GM23338 (cell line): ENCODE measurements around the gene AKAP7. TPM values are rescaled to one million over a fixed set of nuclear protein-coding genes. Genes with fewer than 3 reads are reported as not detected.

ENCODE experiments used
- ATAC-seq: fragments of 200-7000 bp; cut with Tn5 transposase; 3 replicates; pipeline ENCODE4 v1.9.1; 2020
- DNase-seq: peaks from one replicate; pipeline ENCODE4 v3.0.0-alpha.2; 2015; ENCODE audit warnings: low spot score
- H2AFZ ChIP-seq: fragments of 200-600 bp; sonication (generic); 2 replicates; pipeline ENCODE4 v1.8.0; 2016; ENCODE audit warnings: antibody characterized with exemption, mild to moderate bottlenecking, moderate library complexity
- H3F3A ChIP-seq: fragments of 200-600 bp; sonication (generic); replicated peaks from 2 replicates; pipeline ENCODE4 v1.8.0; 2017; ENCODE audit warnings: antibody characterized with exemption, mixed run types, low read depth
- H3K27ac ChIP-seq: fragments of 200-600 bp; sonication (generic); 2 replicates; pipeline ENCODE4 v1.6.1; 2016; ENCODE audit warnings: low read depth
- H3K27me3 ChIP-seq: fragments of 200-600 bp; sonication (generic); 2 replicates; pipeline ENCODE4 v1.8.0; 2016; ENCODE audit warnings: mild to moderate bottlenecking, mixed run types, moderate library complexity; ENCODE audit not compliant: insufficient read depth
- H3K36me3 ChIP-seq: fragments of 200-600 bp; sonication (generic); 2 replicates; pipeline ENCODE4 v1.8.0; 2016; ENCODE audit warnings: mild to moderate bottlenecking; ENCODE audit not compliant: insufficient read depth
- H3K4me1 ChIP-seq: fragments of 200-600 bp; sonication (generic); 2 replicates; pipeline ENCODE4 v1.8.0; 2016; ENCODE audit warnings: mild to moderate bottlenecking, moderate library complexity; ENCODE audit not compliant: insufficient read depth
- H3K4me2 ChIP-seq: fragments of 200-600 bp; sonication (generic); 2 replicates; pipeline ENCODE4 v1.7.1; 2017; ENCODE audit warnings: mixed run types
- H3K4me3 ChIP-seq: fragments of 200-600 bp; sonication (generic); 2 replicates; pipeline ENCODE4 v1.6.1; 2016; ENCODE audit warnings: mixed run types
- H3K79me2 ChIP-seq: fragments of 200-600 bp; sonication (generic); replicated peaks from 2 replicates; pipeline ENCODE4 v1.8.0; 2017; ENCODE audit warnings: mild to moderate bottlenecking; ENCODE audit not compliant: insufficient read depth
- H3K9me2 ChIP-seq: fragments of 200-600 bp; sonication (generic); 2 replicates; pipeline ENCODE4 v1.8.0; 2017; ENCODE audit not compliant: insufficient read depth
- H4K20me1 ChIP-seq: fragments of 200-600 bp; sonication (generic); replicated peaks from 2 replicates; pipeline ENCODE4 v1.8.0; 2017; ENCODE audit warnings: mild to moderate bottlenecking; ENCODE audit not compliant: insufficient read depth
- H3K27ac Mint-ChIP-seq: 2 replicates; pipeline ENCODE4 v1.8.0; 2020; ENCODE audit warnings: inconsistent platforms, mild to moderate bottlenecking, moderate library complexity, mixed read lengths
- H3K27me3 Mint-ChIP-seq: 3 replicates; pipeline ENCODE4 v1.8.0; 2022; ENCODE audit warnings: low read depth, mild to moderate bottlenecking, moderate library complexity, mixed read lengths, inconsistent platforms; ENCODE audit not compliant: insufficient read depth, poor library complexity
- H3K36me3 Mint-ChIP-seq: 3 replicates; pipeline ENCODE4 v1.8.0; 2021; ENCODE audit warnings: low read depth, mild to moderate bottlenecking, inconsistent platforms, moderate library complexity, mixed read lengths
- H3K4me1 Mint-ChIP-seq: 3 replicates; pipeline ENCODE4 v1.8.0; 2020; ENCODE audit warnings: mild to moderate bottlenecking, inconsistent platforms, mixed read lengths
- H3K4me3 Mint-ChIP-seq: 3 replicates; pipeline ENCODE4 v1.8.0; 2021; ENCODE audit warnings: moderate library complexity, mild to moderate bottlenecking, inconsistent platforms, mixed read lengths
- H3K9me3 Mint-ChIP-seq: 3 replicates; pipeline ENCODE4 v1.8.0; 2020; ENCODE audit warnings: moderate library complexity, mild to moderate bottlenecking, inconsistent platforms, mixed read lengths
- CREB1 ChIP-seq: fragments of 250-450 bp; sonication (Bioruptor Pico); IDR thresholded peaks from 2 replicates; pipeline ENCODE4 v1.5.0; 2020; ENCODE audit warnings: low read depth, mild to moderate bottlenecking, moderate library complexity
- CTCF ChIP-seq, 2 experiments: fragments of 200-600 bp in 1 of 2; sonication (generic) in 1 of 2; conservative IDR thresholded peaks; 2 replicates each; pipeline versions ENCODE4 v1.5.1 to v1.6.1; 2016 to 2017; ENCODE audit warnings: antibody characterized with exemption in 2 of 2, low read depth in 2 of 2, mild to moderate bottlenecking in 2 of 2, moderate library complexity in 1 of 2
- ETS1 ChIP-seq: IDR thresholded peaks from 2 replicates; pipeline ENCODE4 v1.6.1; 2016; ENCODE audit warnings: antibody characterized with exemption
- EZH2 ChIP-seq: fragments of 200-600 bp; sonication (generic); IDR thresholded peaks from one replicate; pipeline ENCODE4 v1.8.0; 2017; ENCODE audit warnings: antibody characterized with exemption, mild to moderate bottlenecking, low read depth; ENCODE audit not compliant: unreplicated experiment
- EZH2phosphoT487 ChIP-seq: fragments of 200-600 bp; sonication (generic); IDR thresholded peaks from one replicate; pipeline ENCODE4 v1.8.1; 2018; ENCODE audit warnings: antibody characterized with exemption; ENCODE audit not compliant: unreplicated experiment
- JUNB ChIP-seq: IDR thresholded peaks from one replicate; pipeline ENCODE4 v1.6.1; 2016; ENCODE audit warnings: antibody characterized with exemption; ENCODE audit not compliant: unreplicated experiment
- NANOG ChIP-seq: IDR thresholded peaks from 2 replicates; pipeline ENCODE4 v1.6.1; 2016; ENCODE audit warnings: antibody characterized with exemption, borderline replicate concordance
- POLR2AphosphoS5 ChIP-seq: IDR thresholded peaks from 2 replicates; pipeline ENCODE4 v1.6.1; 2016; ENCODE audit warnings: antibody characterized with exemption, low read depth
- REST ChIP-seq: IDR thresholded peaks from one replicate; pipeline ENCODE4 v1.6.1; 2018; ENCODE audit warnings: antibody characterized with exemption; ENCODE audit not compliant: unreplicated experiment
- ZNF114 ChIP-seq: fragments of 250-450 bp; sonication (Bioruptor Pico); IDR thresholded peaks from 2 replicates; pipeline ENCODE4 v1.5.0; 2020; ENCODE audit warnings: mild to moderate bottlenecking, moderate library complexity
- ZNF331 ChIP-seq: fragments of 250-450 bp; sonication (Bioruptor Pico); IDR thresholded peaks from 2 replicates; pipeline ENCODE4 v1.5.0; 2020; ENCODE audit warnings: low read depth, mild to moderate bottlenecking, moderate library complexity
- polyA plus RNA-seq: library from polyadenylated mRNA; unstranded; fragments of >200 nt; fragmentation: Nextera tagmentation; extraction: Ambion mirVana; gene quantifications from 2 replicates; pipeline ENCODE4 v1.2.1, GENCODE V29; 2016
- total RNA-seq: library from RNA; depleted of rRNA; stranded (reverse); fragments of >200 nt; shearing (Covaris generic); gene quantifications from 2 replicates; pipeline ENCODE4 v1.2.3, GENCODE V29; 2014

AKAP7 gene
- total and polyA plus RNA-seq, 2 experiments from 2014 or later, result 12.2 to 20.0 TPM

GRCh38 chr6:131173680-131174079 is 38.4 kb downstream of the AKAP7 start:
- no peaks in the 10 kb centered on the region for H3K9me3 Mint-ChIP-seq
- no peaks in the 10 kb centered on the region for H3K36me3 Mint-ChIP-seq
- Histone ChIP-seq H3K27me3 (no peaks in the 10 kb centered on the region), H3K4me2 (no peak overlapping the region), H3K36me3 (no peaks in the 10 kb centered on the region), H3K79me2 (no peaks in the 10 kb centered on the region), H3K4me1 (0 out of 2 replicates have a peak, but pooled peaks cover 3% of the 10 kb centered on the region), H3K27ac (no peak overlapping the region), H4K20me1 (no peaks in the 10 kb centered on the region), H3K4me3 (no peak overlapping the region), H3F3A (no peaks in the 10 kb centered on the region), H2AFZ (no peak overlapping the region), H3K9me2 (no peaks in the 10 kb centered on the region)
- H3K4me1 Mint-ChIP-seq, result peaks cover 5% of the 10 kb centered on the region; the same call in 2 of the 3 replicates
- no peak overlapping the region for H3K4me3 Mint-ChIP-seq
- H3K27me3 Mint-ChIP-seq, result no peaks in the 10 kb centered on the region
- ATAC-seq (no peak), DNase-seq (peak; percentile 2)
- no peak overlapping the region; the same call in 1 of the 2 replicates for H3K27ac Mint-ChIP-seq
- TF ChIP-seq EZH2 (no peak), EZH2phosphoT487 (no peak), POLR2AphosphoS5 (no peak), ZNF331 (CRISPR knock-in tag) (no peak)

- no peaks in the 10 kb centered on the region for H3F3A ChIP-seq
- Mint-ChIP-seq H3K4me3 (no peak overlapping the region), H3K4me1 (peaks cover 5% of the 10 kb centered on the region; the same call in 2 of the 3 replicates), H3K27me3 (no peaks in the 10 kb centered on the region), H3K9me3 (no peaks in the 10 kb centered on the region), H3K27ac (0 out of 2 replicates have a peak overlapping the region, but pooled peaks have one; percentile 25), H3K36me3 (no peaks in the 10 kb centered on the region)
- TF ChIP-seq ZNF331 (CRISPR knock-in tag) (no peak), ZNF114 (no peak), ETS1 (no peak), EZH2 (no peak), EZH2phosphoT487 (no peak), JUNB (no peak)
- no peaks in the 10 kb centered on the region for H3K79me2 ChIP-seq
- H2AFZ ChIP-seq, result no peak overlapping the region
- no peak overlapping the region for H3K4me2 ChIP-seq
- H3K36me3 ChIP-seq, result no peaks in the 10 kb centered on the region
- no peak overlapping the region for H3K4me3 ChIP-seq
- H3K27me3 ChIP-seq, result no peaks in the 10 kb centered on the region
- H4K20me1 ChIP-seq, result no peaks in the 10 kb centered on the region
- H3K4me1 ChIP-seq, result 0 out of 2 replicates have a peak, but pooled peaks cover 3% of the 10 kb centered on the region
- DNase-seq (no peak), ATAC-seq (no peak)
- H3K27ac ChIP-seq, result 0 out of 2 replicates have a peak overlapping the region, but pooled peaks have one; percentile 11
- H3K9me2 ChIP-seq, result no peaks in the 10 kb centered on the region; the same call in 1 of the 2 replicates
These were observed 40.3 kb downstream of the AKAP7 start for GRCh38 chr6:131175564-131175963.

GRCh38 chr6:131177996-131178395 is 42.7 kb downstream of the AKAP7 start:
- H3K79me2 ChIP-seq, result no peaks in the 10 kb centered on the region
- Mint-ChIP-seq H3K36me3 (no peaks in the 10 kb centered on the region; the same call in 2 of the 3 replicates), H3K9me3 (no peaks in the 10 kb centered on the region), H3K4me3 (no peak overlapping the region), H3K27ac (no peak overlapping the region), H3K4me1 (peaks cover 7% of the 10 kb centered on the region), H3K27me3 (peaks cover 2% of the 10 kb centered on the region)
- H3K36me3 ChIP-seq, result no peaks in the 10 kb centered on the region
- no peaks in the 10 kb centered on the region for H3F3A ChIP-seq
- H3K4me1 ChIP-seq, result 0 out of 2 replicates have a peak, but pooled peaks cover 3% of the 10 kb centered on the region
- H2AFZ ChIP-seq, result no peak overlapping the region
- no peak for DNase-seq
- no peaks in the 10 kb centered on the region for H3K27me3 ChIP-seq
- no peak for ATAC-seq
- H3K27ac ChIP-seq, result no peak overlapping the region
- H3K4me3 ChIP-seq, result no peak overlapping the region
- H3K9me2 ChIP-seq, result no peaks in the 10 kb centered on the region; the same call in 1 of the 2 replicates
- no peak overlapping the region for H3K4me2 ChIP-seq
- H4K20me1 ChIP-seq, result no peaks in the 10 kb centered on the region
- no peak for TF ChIP-seq NANOG
- TF ChIP-seq CTCF (conservative IDR thresholded peaks at IDR 0.05; ENCODE audit: low read depth in 2 of 2), result no peak
- TF ChIP-seq JUNB, result no peak
- no peak for TF ChIP-seq ZNF114
- no peak for TF ChIP-seq ZNF331 (CRISPR knock-in tag)
- TF ChIP-seq REST, result no peak
- no peak for TF ChIP-seq ETS1
- no peak for TF ChIP-seq EZH2phosphoT487
- TF ChIP-seq CREB1, result no peak
